Stimulated activated CD4-positive, alpha-beta T cell treated with anti-CD3 and anti-CD28 coated beads, Interleukin-12 subunit alpha, Interleukin-12 subunit beta, amount 100 ng/mL, for 24 hours (primary cell): ENCODE results near the gene SRPK1.
A peak's percentile ranks its signal among the peaks of the same experiment; 100 is the strongest.
"Not testable (repeated sequence)": the region's sequence is repeated elsewhere in the genome, so short reads cannot be mapped to it uniquely, and the experiment has no call there.

Experiments
- DNase-seq, 2 experiments: peaks; one replicate each; pipeline ENCODE4 v3.0.0-alpha.2; 2020; ENCODE audit warnings: low read depth in 2 of 2

The SRPK1 gene

DNA sequence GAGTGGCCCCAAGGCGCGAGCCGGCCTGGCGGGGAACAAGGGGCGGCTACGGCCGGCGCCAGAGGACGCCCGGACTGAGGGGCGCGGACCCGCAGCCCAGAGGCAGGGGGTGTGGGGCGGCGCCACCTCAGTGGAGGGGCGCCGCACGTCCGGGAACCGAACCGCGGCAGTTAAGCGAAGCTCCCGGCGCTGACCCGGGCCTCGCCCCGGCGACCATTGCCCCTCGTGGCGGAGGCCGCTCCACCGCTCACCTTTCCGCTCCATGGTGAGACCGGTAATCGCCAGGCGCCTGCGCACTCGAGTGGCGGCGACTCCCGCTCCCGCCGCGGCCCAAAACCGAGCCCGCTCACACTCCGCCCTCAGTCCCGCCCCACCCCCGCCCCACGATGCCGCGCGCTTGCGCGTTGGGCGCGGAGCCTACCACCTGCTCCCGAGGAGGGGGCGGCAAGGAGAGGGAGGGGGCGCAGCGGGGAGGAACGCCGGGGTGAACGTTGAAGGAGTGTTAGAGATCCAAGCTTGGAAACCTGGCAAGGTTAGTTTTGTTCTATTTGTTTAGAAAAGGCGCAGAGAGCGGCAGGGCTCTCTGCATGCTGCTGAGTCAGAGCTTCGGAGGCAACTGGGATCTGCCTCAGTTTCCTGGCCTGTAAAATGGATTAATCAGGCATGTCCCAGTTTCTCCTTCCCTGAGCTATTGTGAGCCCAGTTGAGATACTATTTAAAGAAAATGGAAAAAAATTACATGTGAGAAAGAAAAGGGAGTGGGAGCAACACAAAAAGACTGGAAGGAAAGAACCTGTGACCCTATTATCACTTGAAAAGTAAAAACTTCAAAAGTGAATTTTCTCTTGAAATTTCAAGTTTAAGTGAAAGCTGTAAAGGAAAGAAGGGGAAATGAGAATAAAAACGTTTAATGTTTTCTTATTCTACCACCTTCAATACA is at the start of gene SRPK1:
Gene SRPK1, minus strand, starts transcription at position 306 of the 940 bp plus-strand sequence. Its CDS starts 42 bp downstream, at position 264.
- DNase-seq: peak; percentile 80 to 86

- no peak for DNase-seq
Observed at GRCh38 chr6:35970181-35970580, 49.3 kb upstream of the SRPK1 start.

DNA sequence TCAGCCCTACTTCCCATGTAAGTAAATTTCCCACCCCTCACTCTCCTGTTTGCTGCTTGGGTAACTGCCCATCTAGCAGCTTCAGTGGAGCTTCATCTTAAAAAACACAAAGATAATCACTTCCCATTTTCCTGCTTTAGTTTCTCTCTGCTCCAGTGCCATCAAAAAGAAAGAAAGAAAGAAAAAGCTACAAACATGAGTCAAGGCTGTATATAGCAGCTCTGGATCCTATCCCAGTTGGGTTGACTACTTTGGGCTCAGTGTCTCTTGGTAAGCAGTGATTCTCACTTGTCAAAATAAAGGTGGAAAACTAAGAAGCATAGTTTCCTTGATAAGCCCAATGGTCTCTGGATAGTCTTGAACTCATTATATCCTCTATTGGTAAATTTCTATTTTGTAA is 48.7 kb upstream of the SRPK1 start:
- DNase-seq: no peak

GRCh38 chr6:35968821-35969220 is 47.9 kb upstream of the SRPK1 start:
- no peak for DNase-seq

DNA sequence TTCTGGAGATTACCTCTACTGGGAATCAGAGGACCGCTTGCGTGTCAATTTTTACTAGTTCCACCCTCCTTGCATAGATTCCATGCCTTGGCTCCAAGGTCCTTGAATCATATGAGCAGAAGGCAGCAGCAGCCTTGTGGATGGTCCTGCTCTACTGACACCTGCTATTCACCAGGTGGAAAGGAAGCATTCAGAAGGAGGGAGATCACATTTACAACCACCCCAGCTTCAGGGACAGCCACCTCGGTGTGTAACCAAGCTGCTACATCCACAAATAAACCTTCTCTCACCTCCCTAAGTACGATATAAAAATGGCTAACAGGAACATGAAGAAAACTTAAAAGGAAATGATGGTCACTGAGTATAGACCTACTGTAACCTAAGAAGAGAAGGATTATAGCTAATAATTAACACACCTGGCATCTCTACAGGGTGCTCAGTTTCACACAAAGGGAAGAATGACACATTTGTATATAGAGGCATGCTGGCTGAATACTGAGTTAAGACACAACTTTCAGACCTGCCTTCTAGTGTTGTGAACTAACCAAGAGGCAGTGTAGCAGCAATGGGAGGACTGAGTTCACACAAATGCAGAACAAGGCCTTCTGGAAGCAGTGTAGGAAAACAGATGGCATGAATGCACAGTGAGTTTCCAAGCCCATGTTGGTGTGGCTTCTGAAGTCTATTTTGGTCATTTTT is 46.3 kb upstream of the SRPK1 start:
- no peak for DNase-seq

- DNase-seq: no peak
Observed at GRCh38 chr6:35962779-35963560, 42.1 kb upstream of the SRPK1 start.

GRCh38 chr6:35960187-35960586 is 39.3 kb upstream of the SRPK1 start:
- no peak for DNase-seq

DNA sequence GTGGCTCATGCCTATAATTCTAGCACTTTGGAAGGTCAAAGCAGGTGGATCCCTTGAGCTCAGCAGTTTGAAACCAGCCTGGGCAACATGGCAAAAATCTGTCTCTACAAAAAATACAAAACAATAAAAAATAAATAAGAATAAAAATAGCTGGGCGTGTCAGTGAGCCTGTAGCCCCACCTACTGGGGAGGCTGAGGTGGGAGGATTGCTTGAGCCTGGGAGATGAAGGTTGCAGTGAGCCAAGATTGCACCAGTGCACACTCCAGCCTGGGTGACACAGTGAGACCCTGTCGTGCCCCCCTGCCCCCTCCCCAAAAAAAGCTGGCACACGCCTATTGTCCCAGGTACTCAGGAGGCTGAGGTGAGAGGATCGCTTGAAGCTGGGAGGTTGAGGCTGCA is 35.1 kb upstream of the SRPK1 start:
- DNase-seq: no peak

- DNase-seq: no peak
Observed at GRCh38 chr6:35955521-35955920, 34.6 kb upstream of the SRPK1 start.

DNA sequence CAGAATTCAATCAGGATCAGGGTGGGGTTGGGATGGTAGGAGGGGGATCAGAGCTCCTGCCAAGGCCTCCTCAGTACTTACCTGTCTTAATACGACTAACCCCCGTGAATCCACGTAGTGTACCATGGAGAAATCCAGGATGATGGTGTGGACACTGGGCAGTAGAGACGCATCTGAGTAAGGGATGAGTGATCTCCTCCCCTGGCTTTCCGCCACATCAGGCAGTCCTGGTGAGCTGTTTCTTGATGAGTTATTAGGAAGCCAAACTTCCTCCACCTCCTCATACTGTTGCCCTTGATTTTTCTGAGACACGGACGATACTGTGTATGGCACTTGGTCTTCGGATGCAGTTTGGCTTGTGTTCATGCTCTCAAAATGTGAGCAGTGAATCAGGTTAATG is 34.2 kb upstream of the SRPK1 start:
- no peak for DNase-seq

GRCh38 chr6:35954333-35954732 is 33.4 kb upstream of the SRPK1 start:
- no peak for DNase-seq

DNA sequence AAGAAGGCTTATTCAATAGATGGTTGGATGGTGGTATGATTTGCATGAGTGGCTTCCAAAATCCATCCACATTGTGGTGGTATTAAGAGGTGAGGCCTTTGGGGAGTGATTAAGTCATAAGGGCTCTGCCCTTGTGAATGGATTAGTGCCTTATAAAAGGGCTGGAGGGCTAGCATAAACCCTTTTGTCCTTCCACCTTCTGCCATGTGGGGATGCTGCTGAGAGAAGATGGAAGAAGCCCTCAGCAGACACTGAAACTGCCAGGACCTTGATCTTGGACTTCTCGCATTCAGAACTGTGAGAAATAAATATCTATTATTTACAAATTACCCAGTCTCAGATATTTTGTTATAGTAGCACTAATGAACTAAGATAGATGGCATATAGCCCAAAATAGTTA is 27.8 kb upstream of the SRPK1 start:
- no peak for DNase-seq

GRCh38 chr6:35945650-35946025 is 24.7 kb upstream of the SRPK1 start:
- DNase-seq: no peak

DNA sequence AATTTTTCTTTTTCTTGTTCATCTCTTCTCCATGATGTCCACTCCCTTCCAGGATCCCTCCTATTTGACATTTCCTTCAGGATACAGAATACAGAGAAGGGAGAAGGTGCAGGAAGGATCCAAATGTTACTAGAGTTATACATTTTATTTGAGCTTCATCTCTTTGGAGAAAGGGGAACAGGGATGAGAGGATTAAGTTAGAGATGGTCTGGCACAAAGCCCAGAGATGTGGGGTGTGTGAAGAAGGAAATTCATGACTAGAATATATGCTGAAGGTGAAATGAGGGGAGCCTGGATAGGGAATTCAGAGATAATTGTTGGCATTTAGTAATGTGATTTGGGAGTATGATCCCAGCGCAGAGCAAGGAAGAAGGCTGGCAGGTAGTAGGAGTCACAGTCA is 22.5 kb upstream of the SRPK1 start:
- DNase-seq: no peak

DNA sequence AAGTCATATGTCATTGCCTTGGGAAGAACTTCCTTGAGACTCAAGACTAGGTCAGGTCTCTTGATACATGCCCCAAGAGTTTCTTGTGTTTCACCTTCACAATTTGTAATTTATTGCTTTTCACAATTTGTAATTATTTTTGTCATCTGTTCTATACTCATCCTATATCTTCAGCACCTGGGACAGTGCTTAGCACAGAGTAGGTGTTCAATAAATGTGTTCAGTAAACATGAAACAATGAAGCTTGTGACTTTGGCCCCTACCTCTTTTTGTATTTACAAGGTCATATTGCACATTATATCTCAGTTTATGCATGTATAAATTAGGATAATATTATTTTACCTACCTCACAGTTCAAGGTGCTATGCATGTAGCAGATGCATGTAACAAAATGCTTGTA is 21.5 kb upstream of the SRPK1 start:
- no peak for DNase-seq

DNA sequence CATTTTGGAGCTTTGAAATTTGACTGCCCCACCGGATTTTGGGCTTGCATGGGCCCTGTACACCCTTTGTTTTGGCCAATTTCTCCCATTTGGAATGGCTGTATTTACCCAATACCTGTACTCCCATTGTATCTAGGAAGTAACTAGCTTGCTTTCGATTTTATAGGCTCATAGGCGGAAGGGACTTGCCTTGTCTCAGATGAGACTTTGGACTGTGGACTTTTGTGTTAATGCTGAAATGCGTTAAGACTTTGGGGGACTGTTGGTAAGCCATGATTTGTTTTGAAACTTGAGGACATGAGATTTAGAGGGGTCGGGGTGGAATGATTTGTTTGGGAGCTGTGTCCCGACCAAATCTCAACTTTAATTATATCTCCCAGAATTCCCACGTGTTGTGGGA is 20.3 kb upstream of the SRPK1 start:
- not testable (repeated sequence) for DNase-seq

- not testable (repeated sequence) for DNase-seq
Observed at GRCh38 chr6:35940014-35940413, 19.1 kb upstream of the SRPK1 start.

- not testable (repeated sequence) for DNase-seq
Observed at GRCh38 chr6:35939259-35939658, 18.4 kb upstream of the SRPK1 start.

DNA sequence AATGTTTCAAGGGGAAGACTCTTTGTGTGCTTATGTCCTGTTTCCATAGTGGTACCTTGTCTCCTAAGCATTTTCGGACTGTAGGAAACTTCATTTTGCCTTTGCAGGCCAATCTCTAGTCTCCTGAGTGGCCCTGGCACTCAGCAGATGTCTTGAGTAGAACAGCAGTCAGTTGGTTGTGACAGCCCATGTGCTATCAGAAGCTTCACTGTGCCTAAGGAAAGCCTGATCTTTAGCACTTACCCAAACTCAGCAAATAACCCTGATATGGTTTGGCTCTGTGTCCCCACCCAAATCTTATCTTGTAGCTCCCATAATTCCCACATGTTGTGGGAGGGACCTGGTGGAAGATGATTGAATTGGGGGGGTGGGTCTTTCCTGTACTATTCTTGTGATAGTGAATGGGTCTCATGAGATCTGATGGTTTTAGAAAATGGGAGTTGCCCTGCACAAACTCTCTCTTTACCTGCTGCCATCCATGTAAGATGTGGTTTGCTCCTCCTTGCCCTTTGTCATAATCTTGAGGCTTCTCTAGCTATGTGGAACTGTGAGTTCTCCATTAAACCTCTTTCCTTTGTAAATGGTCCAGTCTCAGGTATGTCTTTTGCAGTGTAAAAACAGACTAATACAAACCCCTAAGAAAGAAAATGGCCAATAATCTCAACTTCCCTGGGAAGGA is 15.9 kb upstream of the SRPK1 start:
- no peak for DNase-seq

DNA sequence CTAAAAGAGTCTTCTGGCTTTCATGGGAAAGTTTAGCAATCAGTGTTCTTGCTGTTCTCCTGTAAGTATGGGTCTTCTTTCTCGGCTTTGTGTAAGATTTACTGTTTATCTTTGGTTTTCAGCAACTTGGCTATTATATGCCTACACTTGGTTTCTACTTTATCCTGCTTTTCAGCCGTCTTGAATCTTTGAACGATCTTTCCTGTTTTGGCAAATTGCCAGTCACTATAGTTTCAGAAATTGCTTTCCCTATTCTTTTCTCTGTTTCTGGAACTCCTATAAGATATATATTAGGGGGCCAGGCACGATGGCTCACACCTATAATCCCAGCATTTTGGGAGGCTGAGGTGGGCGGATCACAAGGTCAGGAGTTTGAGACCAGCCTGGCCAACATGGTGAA is 14.6 kb upstream of the SRPK1 start:
- DNase-seq: no peak

GRCh38 chr6:35933844-35934243 is 12.9 kb upstream of the SRPK1 start:
- no peak for DNase-seq

- DNase-seq: not testable (repeated sequence)
Observed at GRCh38 chr6:35931873-35932272, 11.0 kb upstream of the SRPK1 start.
